Body of pancreas (tissue), 4 donors: ENCODE measurements around the gene ISX. TPM values are rescaled to one million over a fixed set of nuclear protein-coding genes. Genes with fewer than 3 reads are reported as not detected.
A peak's percentile ranks its signal among the peaks of the same experiment; 100 is the strongest.
"Not testable (repeated sequence)": the region's sequence is repeated elsewhere in the genome, so short reads cannot be mapped to it uniquely, and the experiment has no call there.

Experiments
- ATAC-seq: fragments of 150-250 bp; one replicate; pipeline ENCODE4 v1.9.1; 2016
- DNase-seq, 4 donors: peaks; one replicate each; pipeline ENCODE4 v3.0.0-alpha.2; 2019
- H3K27ac ChIP-seq, 4 donors: fragments of 200-600 bp; sonication (generic); 1 replicate in 3 of 4; 2 replicates in 1 of 4; pipeline versions ENCODE4 v1.5.1 to v1.6.1; 2016 to 2019; ENCODE audit warnings: mild to moderate bottlenecking in 1 of 4, mixed read lengths in 1 of 4, moderate library complexity in 1 of 4
- H3K27me3 ChIP-seq, 2 donors: fragments of 200-600 bp; sonication (generic); one replicate each; pipeline ENCODE4 v1.6.0; 2016; ENCODE audit warnings: mild to moderate bottlenecking in 1 of 2
- H3K36me3 ChIP-seq, 2 donors: fragments of 200-600 bp; sonication (generic); replicated peaks in 1 of 2; 2 replicates each; pipeline ENCODE4 v1.5.1; 2016; ENCODE audit warnings: low read depth in 2 of 2; ENCODE audit not compliant: insufficient read depth in 1 of 2
- H3K4me1 ChIP-seq: fragments of 200-600 bp; sonication (generic); one replicate; pipeline ENCODE4 v1.6.0; 2016
- H3K4me3 ChIP-seq, 2 donors: fragments of 200-600 bp; sonication (generic); 1 replicate in 1 of 2; 2 replicates in 1 of 2; pipeline ENCODE4 v1.5.1; 2016 to 2019
- H3K9me3 ChIP-seq, 3 donors: fragments of 200-600 bp; sonication (generic); 1 replicate in 2 of 3; 2 replicates in 1 of 3; pipeline ENCODE4 v1.5.1; 2016
- CTCF ChIP-seq, 7 experiments: fragments of 450-650 bp in 4 of 7; fragments of 200-600 bp in 3 of 7; sonication (generic) in 3 of 7; IDR thresholded peaks; one replicate each; pipeline ENCODE4 v1.5.1; 2016 to 2019; ENCODE audit warnings: antibody characterized with exemption in 7 of 7
- POLR2A ChIP-seq, 3 donors: fragments of 450-650 bp; IDR thresholded peaks; one replicate each; pipeline ENCODE4 v1.6.1; 2016; ENCODE audit warnings: antibody characterized with exemption in 3 of 3, mild to moderate bottlenecking in 2 of 3
- WGBS, 2 donors: methylation state at CpG; one replicate each; pipeline ENCODE4 v1.1.5; 2017; 5-methylcytosine and 5-hydroxymethylcytosine counted together
- intact Hi-C: fragments of 100-400 bp; cut with DNase I; formaldehyde crosslinking; loops from one replicate; pipeline ENCODE4 v1.15.1; 2023
- total RNA-seq, 2 donors: library from RNA; depleted of rRNA; stranded (reverse); fragments of >200 nt; gene quantifications; one replicate each; pipeline ENCODE4 v1.1.0, GENCODE V29; 2016

Gene ISX
- total RNA-seq, 2 donors from 2014 or later, result 4.0 TPM; not detected in 1

GRCh38 chr22:35022291-35022690 lies 43.7 kb upstream of the ISX start:
- intact Hi-C loops, result loop anchor here (10.0 kb wide), 1 partner anchor 607 kb away; no protein-coding TSS in a partner anchor
- DNase-seq (no peak), ATAC-seq (no peak)
- 84 to 87% methylated on average over 5 of the region's 5 CpGs for WGBS, 2 donors
- TF ChIP-seq POLR2A (IDR thresholded peaks at IDR 0.05), result no peak
- no peak for TF ChIP-seq CTCF (IDR thresholded peaks at IDR 0.05)
- Histone ChIP-seq H3K9me3 (no peaks in the 10 kb centered on the region), H3K4me1 (no peaks in the 10 kb centered on the region), H3K27ac (no peak overlapping the region), H3K36me3 (no peaks in the 10 kb centered on the region), H3K27me3 (no peaks in the 10 kb centered on the region), H3K4me3 (no peak overlapping the region)

- Histone ChIP-seq H3K27me3 (no peaks in the 10 kb centered on the region), H3K4me1 (no peaks in the 10 kb centered on the region), H3K9me3 (no peaks in the 10 kb centered on the region), H3K36me3 (no peaks in the 10 kb centered on the region), H3K27ac (no peak overlapping the region), H3K4me3 (no peak overlapping the region)
- ATAC-seq (no peak), DNase-seq (peak; percentile 50 to 78 (median 64))
- intact Hi-C loops, result loop anchor here (10.0 kb wide), 1 partner anchor 609 kb away; no protein-coding TSS in a partner anchor
- 15 to 18% methylated on average over 25 of the region's 25 CpGs for WGBS, 2 donors
- TF ChIP-seq POLR2A (IDR thresholded peaks at IDR 0.05), result no peak
- TF ChIP-seq CTCF (IDR thresholded peaks at IDR 0.05), result peak; percentile 64 to 92 (median 72)
These were observed 42.1 kb upstream of the ISX start for GRCh38 chr22:35023692-35024363.

GRCh38 chr22:35024364-35024692 lies 41.6 kb upstream of the ISX start:
- Histone ChIP-seq H3K4me1 (no peaks in the 10 kb centered on the region), H3K36me3 (no peaks in the 10 kb centered on the region), H3K9me3 (no peaks in the 10 kb centered on the region), H3K4me3 (no peak overlapping the region), H3K27ac (no peak overlapping the region), H3K27me3 (no peaks in the 10 kb centered on the region)
- ATAC-seq, result no peak
- 25 to 37% methylated on average over 15 to 16 of the region's 16 CpGs for WGBS, 2 donors
- intact Hi-C loops, result loop anchor here (10.0 kb wide), 1 partner anchor 610 kb away; no protein-coding TSS in a partner anchor
- no peak for DNase-seq
- no peak for TF ChIP-seq POLR2A (IDR thresholded peaks at IDR 0.05)
- no peak for TF ChIP-seq CTCF (IDR thresholded peaks at IDR 0.05)

- H3K27me3 ChIP-seq, H3K4me3 ChIP-seq, ATAC-seq, H3K36me3 ChIP-seq, intact Hi-C loops, H3K27ac ChIP-seq, H3K9me3 ChIP-seq, H3K4me1 ChIP-seq, DNase-seq: not testable (repeated sequence)
- WGBS, 2 donors, result 0 to 62% methylated on average over 1 to 5 of the region's 5 CpGs
These were observed 35.8 kb upstream of the ISX start for GRCh38 chr22:35030112-35030511.

GRCh38 chr22:35032571-35032970 lies 33.4 kb upstream of the ISX start:
- 21 to 34% methylated on average over 3 of the region's 3 CpGs for WGBS, 2 donors
- H3K4me1 ChIP-seq, result no peaks in the 10 kb centered on the region
- no peaks in the 10 kb centered on the region for H3K36me3 ChIP-seq
- DNase-seq (no peak), ATAC-seq (no peak)
- no peaks in the 10 kb centered on the region for H3K27me3 ChIP-seq
- H3K4me3 ChIP-seq, result no peak overlapping the region
- intact Hi-C loops, result no loop called here
- no peak overlapping the region for H3K27ac ChIP-seq
- H3K9me3 ChIP-seq, result no peaks in the 10 kb centered on the region
- TF ChIP-seq CTCF (IDR thresholded peaks at IDR 0.05) (no peak), POLR2A (IDR thresholded peaks at IDR 0.05) (no peak)
